SH-SY5Y (cell line): Measurements from ENCODE around the gene S100Z.

ENCODE experiments used
- GATA2 ChIP-seq: IDR thresholded peaks from 2 replicates; pipeline ENCODE4 v1.6.1; 2011; ENCODE audit warnings: mild to moderate bottlenecking, low read depth, low read length
- GATA3 ChIP-seq: IDR thresholded peaks from 2 replicates; pipeline ENCODE4 v1.6.1; 2011; ENCODE audit warnings: low read depth, mild to moderate bottlenecking, low read length, moderate library complexity

The S100Z gene

GRCh38 chr5:76855961-76856360 is 6.1 kb downstream of the S100Z start:
- TF ChIP-seq GATA3 (no peak), GATA2 (no peak)

DNA sequence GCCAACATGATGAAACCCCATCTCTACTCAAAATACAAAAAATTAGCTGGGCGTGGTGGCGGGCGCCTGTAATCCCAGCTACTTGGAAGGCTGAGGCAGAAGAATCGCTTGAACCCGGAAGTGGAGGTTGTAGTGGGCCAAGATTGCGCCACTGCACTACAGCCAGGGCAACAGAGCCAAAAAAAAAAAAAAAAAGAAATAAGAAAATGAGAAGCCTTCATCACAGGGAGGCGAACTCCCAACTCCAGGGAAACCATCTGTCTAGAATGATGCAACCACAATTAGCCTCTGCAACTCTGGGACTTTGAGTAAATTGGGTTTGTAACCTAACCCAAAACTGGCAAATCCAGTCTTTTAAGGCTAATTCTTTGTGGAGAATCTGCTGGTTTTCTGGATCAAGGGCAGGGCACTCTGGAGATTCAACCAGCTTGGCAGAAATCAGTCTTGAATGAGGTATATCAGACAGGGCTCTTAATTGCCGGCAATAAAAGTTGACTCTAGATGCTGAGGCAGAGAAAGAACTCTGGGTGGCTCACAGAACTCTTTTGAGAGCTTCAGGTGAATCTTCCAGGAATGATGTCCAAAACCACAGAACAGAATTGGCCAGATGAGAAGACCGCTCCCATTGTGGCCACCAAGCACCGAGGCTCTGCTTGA is 9.9 kb downstream of the S100Z start:
- TF ChIP-seq GATA2 (no peak), GATA3 (no peak)

DNA sequence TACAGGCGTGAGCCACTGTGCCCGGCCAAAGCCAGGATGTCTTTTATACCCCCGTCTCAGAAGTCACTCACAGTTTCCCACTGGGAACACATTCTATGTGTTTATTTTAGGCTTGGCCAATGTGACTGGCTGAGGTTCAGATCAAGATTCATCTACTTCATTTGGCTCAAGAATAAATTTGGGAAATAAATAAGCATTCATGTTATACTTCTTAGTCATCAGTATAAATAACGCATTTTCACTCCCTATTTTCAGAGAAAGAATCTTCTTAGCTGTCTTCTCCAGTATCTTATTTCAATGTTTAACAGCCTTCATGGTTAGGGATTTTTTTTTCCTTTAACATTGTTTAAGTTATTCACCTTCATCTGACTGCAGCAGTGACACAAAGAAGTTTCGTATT is 11.8 kb downstream of the S100Z start:
- TF ChIP-seq GATA2 = no peak
- no peak for TF ChIP-seq GATA3

- TF ChIP-seq GATA3 (no peak), GATA2 (no peak)
Observed at GRCh38 chr5:76863001-76863400, 13.2 kb downstream of the S100Z start.

GRCh38 chr5:76866503-76866902 is 16.7 kb downstream of the S100Z start:
- no peak for TF ChIP-seq GATA2
- TF ChIP-seq GATA3 = no peak

- TF ChIP-seq GATA3 = no peak
Observed at GRCh38 chr5:76867038-76867437, 17.2 kb downstream of the S100Z start.

- no peak for TF ChIP-seq GATA3
- TF ChIP-seq GATA2 = no peak
Observed at GRCh38 chr5:76867827-76868693, 18.2 kb downstream of the S100Z start.

DNA sequence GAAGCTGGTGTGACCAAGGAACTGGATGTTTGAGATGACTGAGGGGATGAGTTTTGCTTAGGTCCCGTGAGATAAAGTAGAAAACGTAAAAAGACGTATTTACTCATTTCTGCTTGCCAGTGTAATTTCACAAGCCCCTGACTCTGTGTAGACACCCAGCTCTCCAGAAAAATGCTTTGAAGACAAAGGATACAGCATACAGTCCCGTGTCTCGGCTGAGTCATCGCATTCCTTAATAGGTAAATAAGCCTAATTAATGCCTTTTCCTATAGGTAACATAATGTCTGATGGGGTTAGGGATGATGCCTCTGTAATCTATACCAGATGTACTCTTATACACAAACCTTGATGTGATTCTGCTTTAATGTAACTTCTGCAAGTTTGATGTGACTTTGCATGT is 20.2 kb downstream of the S100Z start:
- no peak for TF ChIP-seq GATA2
- no peak for TF ChIP-seq GATA3

DNA sequence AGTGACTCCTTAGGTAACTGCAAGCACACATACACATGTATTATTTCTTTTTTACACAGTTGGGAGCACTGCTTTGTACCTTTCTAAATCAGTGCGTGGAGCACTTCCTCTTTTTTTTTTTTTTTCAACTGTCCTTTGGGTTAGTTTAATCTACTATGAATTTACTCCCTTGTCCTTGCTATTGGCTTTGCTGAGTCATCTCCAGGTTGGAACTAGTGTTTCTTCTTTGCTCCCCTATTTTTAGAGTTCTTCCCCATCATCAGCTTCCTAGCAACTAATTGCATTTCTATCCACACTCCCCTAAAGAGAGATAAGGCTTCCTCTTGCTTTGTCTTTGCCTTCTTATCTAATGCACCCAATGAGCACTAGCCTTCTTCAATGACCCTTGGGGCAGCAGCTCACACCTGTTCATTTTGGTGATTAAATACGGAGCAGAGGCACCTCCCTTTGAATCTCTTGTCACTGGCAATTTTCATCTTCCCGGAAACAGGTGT is 24.3 kb downstream of the S100Z start:
- no peak for TF ChIP-seq GATA2
- no peak for TF ChIP-seq GATA3

- TF ChIP-seq GATA3 (no peak), GATA2 (no peak)
Observed at GRCh38 chr5:76888733-76889300, 39.0 kb downstream of the S100Z start.

GRCh38 chr5:76893294-76893693 is 43.5 kb downstream of the S100Z start:
- TF ChIP-seq GATA3 (no peak), GATA2 (no peak)

- TF ChIP-seq GATA3 (no peak), GATA2 (no peak)
Observed at GRCh38 chr5:76896196-76896595, 46.4 kb downstream of the S100Z start.

GRCh38 chr5:76901522-76901921 is 51.7 kb downstream of the S100Z start:
- no peak for TF ChIP-seq GATA2

DNA sequence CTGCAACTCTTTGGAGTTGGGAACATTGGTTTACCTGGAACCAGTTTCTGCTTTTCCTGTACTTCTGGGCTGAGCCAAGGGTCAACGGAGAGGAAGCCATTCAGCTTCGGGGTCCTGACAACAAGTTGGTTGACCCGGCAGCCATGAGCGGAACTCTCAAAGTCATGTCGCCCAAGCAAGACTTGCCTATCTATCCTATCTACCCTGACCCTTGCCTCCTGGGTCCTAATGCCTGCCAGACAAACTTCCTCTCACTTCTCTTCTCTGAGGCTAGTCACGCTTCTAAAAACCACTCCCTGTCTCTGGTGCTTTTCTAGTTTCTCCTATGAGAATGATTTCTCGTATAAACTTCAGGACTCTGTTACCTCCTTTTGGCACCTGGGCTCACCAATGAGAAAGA is 58.4 kb downstream of the S100Z start:
- TF ChIP-seq GATA3 (no peak), GATA2 (no peak)

- TF ChIP-seq GATA2 (no peak), GATA3 (no peak)
Observed at GRCh38 chr5:76918539-76918938, 68.7 kb downstream of the S100Z start.

DNA sequence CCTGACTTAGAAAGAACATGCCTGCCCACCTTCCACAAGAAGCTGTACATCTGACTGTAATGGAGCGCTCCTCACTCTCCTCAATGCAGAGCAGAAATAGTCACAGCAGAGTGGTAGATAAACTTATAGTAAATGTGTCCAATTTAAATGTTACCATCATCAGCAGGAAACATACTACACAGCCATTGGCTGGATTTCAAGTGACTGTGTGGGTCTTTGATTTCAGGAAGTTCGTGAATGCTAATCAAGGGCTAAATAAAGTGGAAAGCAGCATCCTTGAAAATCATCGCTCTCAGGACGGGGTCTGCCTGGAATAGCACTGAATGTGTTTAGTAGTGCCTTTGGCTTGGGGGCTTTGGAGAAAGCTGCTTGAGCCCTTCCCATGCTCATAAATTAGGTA is 70.7 kb downstream of the S100Z start:
- TF ChIP-seq GATA2 (no peak), GATA3 (no peak)
